HG03442 (cell line): ENCODE data around the gene NPHS1.
"Not testable (repeated sequence)": the region's sequence is repeated elsewhere in the genome, so short reads cannot be mapped to it uniquely, and the experiment has no call there.

Experiments
- ATAC-seq: cut with Tn5 transposase; IDR thresholded peaks from one replicate; pipeline ENCODE4 v1.9.1; 2021; ENCODE audit warnings: mild to moderate bottlenecking, moderate library complexity; ENCODE audit not compliant: unreplicated experiment

NPHS1 gene

GRCh38 chr19:35848919-35849505 lies 3.3 kb downstream of the NPHS1 start:
- no peak for ATAC-seq

- ATAC-seq: no peak
Measured at GRCh38 chr19:35848486-35848885, 3.8 kb downstream of the NPHS1 start.

GRCh38 chr19:35847911-35848310 lies 4.4 kb downstream of the NPHS1 start:
- ATAC-seq: no peak

- ATAC-seq: no peak
Measured at GRCh38 chr19:35846038-35846668, 6.2 kb downstream of the NPHS1 start.

GRCh38 chr19:35845215-35846037 lies 6.9 kb downstream of the NPHS1 start:
- ATAC-seq: no peak

- no peak for ATAC-seq
Measured at GRCh38 chr19:35844482-35845214, 7.7 kb downstream of the NPHS1 start.

GRCh38 chr19:35843676-35844481 lies 8.4 kb downstream of the NPHS1 start:
- ATAC-seq: no peak

- no peak for ATAC-seq
Measured at GRCh38 chr19:35842666-35843272, 9.5 kb downstream of the NPHS1 start.

- no peak for ATAC-seq
Measured at GRCh38 chr19:35841961-35842595, 10.2 kb downstream of the NPHS1 start.

- not testable (repeated sequence) for ATAC-seq
Measured at GRCh38 chr19:35836096-35836495, 16.2 kb downstream of the NPHS1 start.

- no peak for ATAC-seq
Measured at GRCh38 chr19:35833972-35834371, 18.3 kb downstream of the NPHS1 start.

- no peak for ATAC-seq
Measured at GRCh38 chr19:35832054-35832453, 20.2 kb downstream of the NPHS1 start.

GRCh38 chr19:35830986-35831385 lies 21.3 kb downstream of the NPHS1 start:
- ATAC-seq: no peak

GRCh38 chr19:35828692-35829301 lies 23.5 kb downstream of the NPHS1 start:
- ATAC-seq: no peak

- ATAC-seq: no peak
Measured at GRCh38 chr19:35824150-35824549, 28.2 kb downstream of the NPHS1 start.

GRCh38 chr19:35822579-35822978 lies 29.7 kb downstream of the NPHS1 start:
- ATAC-seq: no peak

GRCh38 chr19:35818445-35818844 lies 33.9 kb downstream of the NPHS1 start:
- ATAC-seq: no peak

- ATAC-seq: no peak
Measured at GRCh38 chr19:35816846-35817245, 35.5 kb downstream of the NPHS1 start.

GRCh38 chr19:35816262-35816661 lies 36.0 kb downstream of the NPHS1 start:
- ATAC-seq: no peak
